ENCODE data around the gene ABCC2. TPM values are rescaled to one million over a fixed set of nuclear protein-coding genes. Genes with fewer than 3 reads are reported as not detected.

Gene ABCC2
- polyA plus RNA-seq, 1 donor from 2014 or later = 2.0 TPM

DNA sequence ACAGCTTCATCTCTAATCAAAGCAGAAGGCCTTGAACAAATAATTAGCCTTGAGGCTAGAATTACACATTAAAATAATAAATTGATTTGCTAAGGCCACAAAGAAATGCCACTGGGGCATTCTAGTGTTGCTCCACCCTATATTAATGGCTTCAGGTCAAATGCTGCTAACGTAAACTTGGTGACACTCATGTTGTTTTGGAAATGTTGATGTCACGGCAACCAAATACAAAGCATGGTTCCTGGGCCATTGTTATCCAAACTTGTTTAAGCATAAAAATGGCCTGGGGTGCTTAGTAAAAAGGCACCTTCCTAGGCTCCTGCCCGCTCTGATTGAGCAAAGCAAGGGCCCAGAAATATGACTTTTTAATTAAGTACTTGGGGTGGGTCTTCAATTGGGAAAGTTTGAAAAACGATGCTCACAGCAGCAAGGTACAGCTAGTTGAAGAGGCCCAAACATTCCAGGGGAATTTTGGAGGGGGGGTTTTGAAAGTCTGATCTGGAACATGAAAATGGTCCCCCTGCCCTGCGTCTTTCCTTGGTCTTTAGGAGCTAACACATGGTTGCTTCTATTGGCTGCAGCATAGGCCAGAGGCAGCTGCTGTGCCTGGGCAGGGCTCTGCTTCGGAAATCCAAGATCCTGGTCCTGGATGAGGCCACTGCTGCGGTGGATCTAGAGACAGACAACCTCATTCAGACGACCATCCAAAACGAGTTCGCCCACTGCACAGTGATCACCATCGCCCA, 67.8 kb downstream of the ABCC2 start:
- H3K9ac ChIP-seq (ENCODE audit: low read length) = no peak overlapping the region
- no peaks in the 10 kb centered on the region for H3K9me3 ChIP-seq (ENCODE audit: low read length)
- no peaks in the 10 kb centered on the region for H3K36me3 ChIP-seq (ENCODE audit: insufficient read depth, low read length)
- H3F3A ChIP-seq (ENCODE audit: insufficient read depth, low read length, poor library complexity, severe bottlenecking) = no peaks in the 10 kb centered on the region
- no peaks in the 10 kb centered on the region for H3K9me2 ChIP-seq (ENCODE audit: insufficient read depth, low read length)
- TF ChIP-seq, protein P1, sequence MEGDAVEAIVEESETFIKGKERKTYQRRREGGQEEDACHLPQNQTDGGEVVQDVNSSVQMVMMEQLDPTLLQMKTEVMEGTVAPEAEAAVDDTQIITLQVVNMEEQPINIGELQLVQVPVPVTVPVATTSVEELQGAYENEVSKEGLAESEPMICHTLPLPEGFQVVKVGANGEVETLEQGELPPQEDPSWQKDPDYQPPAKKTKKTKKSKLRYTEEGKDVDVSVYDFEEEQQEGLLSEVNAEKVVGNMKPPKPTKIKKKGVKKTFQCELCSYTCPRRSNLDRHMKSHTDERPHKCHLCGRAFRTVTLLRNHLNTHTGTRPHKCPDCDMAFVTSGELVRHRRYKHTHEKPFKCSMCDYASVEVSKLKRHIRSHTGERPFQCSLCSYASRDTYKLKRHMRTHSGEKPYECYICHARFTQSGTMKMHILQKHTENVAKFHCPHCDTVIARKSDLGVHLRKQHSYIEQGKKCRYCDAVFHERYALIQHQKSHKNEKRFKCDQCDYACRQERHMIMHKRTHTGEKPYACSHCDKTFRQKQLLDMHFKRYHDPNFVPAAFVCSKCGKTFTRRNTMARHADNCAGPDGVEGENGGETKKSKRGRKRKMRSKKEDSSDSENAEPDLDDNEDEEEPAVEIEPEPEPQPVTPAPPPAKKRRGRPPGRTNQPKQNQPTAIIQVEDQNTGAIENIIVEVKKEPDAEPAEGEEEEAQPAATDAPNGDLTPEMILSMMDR (IDR thresholded peaks at IDR 0.05; ENCODE audit: poor library complexity, severe bottlenecking) = no peak
- TF ChIP-seq MXI1 (conservative IDR thresholded peaks at IDR 0.05; ENCODE audit: poor library complexity, severe bottlenecking) (no peak), RAD21 (conservative IDR thresholded peaks at IDR 0.05) (no peak), EP300 (conservative IDR thresholded peaks at IDR 0.05; ENCODE audit: poor library complexity, severe bottlenecking) (no peak), POLR2AphosphoS5 (IDR thresholded peaks at IDR 0.05) (no peak), EZH2 (IDR thresholded peaks at IDR 0.05; ENCODE audit: borderline replicate concordance, insufficient read depth, low read length, poor library complexity, severe bottlenecking) (no peak), REST (IDR thresholded peaks at IDR 0.05; ENCODE audit: borderline replicate concordance) (no peak), TAF1 (IDR thresholded peaks at IDR 0.05; ENCODE audit: low read depth) (no peak), SMC3 (conservative IDR thresholded peaks at IDR 0.05; ENCODE audit: poor library complexity) (no peak)
- H3K27ac ChIP-seq (ENCODE audit: low read length) = no peak overlapping the region
- H3K79me2 ChIP-seq (replicated peaks; ENCODE audit: insufficient read depth, low read length) = no peaks in the 10 kb centered on the region
- no peak overlapping the region for H3K4me3 ChIP-seq (ENCODE audit: low read length)
- H4K20me1 ChIP-seq (ENCODE audit: insufficient read depth) = no peaks in the 10 kb centered on the region
- H3K4me2 ChIP-seq (ENCODE audit: low read length) = no peak overlapping the region
- no peaks in the 10 kb centered on the region for H3K27me3 ChIP-seq (ENCODE audit: insufficient read depth, low read depth, low read length)
- H2AFZ ChIP-seq (ENCODE audit: low read depth, low read length) = no peak overlapping the region

GRCh38 chr10:99850767-99851340, 68.4 kb downstream of the ABCC2 start:
- no peaks in the 10 kb centered on the region for H3K9me2 ChIP-seq (ENCODE audit: insufficient read depth, low read length)
- no peak overlapping the region for H3K4me3 ChIP-seq (ENCODE audit: low read length)
- H2AFZ ChIP-seq (ENCODE audit: low read depth, low read length) = no peak overlapping the region
- H3K9ac ChIP-seq (ENCODE audit: low read length) = no peak overlapping the region
- H3K36me3 ChIP-seq (ENCODE audit: insufficient read depth, low read length) = no peaks in the 10 kb centered on the region
- H3K4me2 ChIP-seq (ENCODE audit: low read length) = no peak overlapping the region
- H4K20me1 ChIP-seq (ENCODE audit: insufficient read depth) = no peaks in the 10 kb centered on the region
- no peaks in the 10 kb centered on the region for H3K9me3 ChIP-seq (ENCODE audit: low read length)
- TF ChIP-seq RAD21 (conservative IDR thresholded peaks at IDR 0.05) (no peak), EZH2 (IDR thresholded peaks at IDR 0.05; ENCODE audit: borderline replicate concordance, insufficient read depth, low read length, poor library complexity, severe bottlenecking) (no peak), SMC3 (conservative IDR thresholded peaks at IDR 0.05; ENCODE audit: poor library complexity) (no peak), TAF1 (IDR thresholded peaks at IDR 0.05; ENCODE audit: low read depth) (no peak), EP300 (conservative IDR thresholded peaks at IDR 0.05; ENCODE audit: poor library complexity, severe bottlenecking) (no peak), POLR2AphosphoS5 (IDR thresholded peaks at IDR 0.05) (no peak), REST (IDR thresholded peaks at IDR 0.05; ENCODE audit: borderline replicate concordance) (no peak), MXI1 (conservative IDR thresholded peaks at IDR 0.05; ENCODE audit: poor library complexity, severe bottlenecking) (no peak)
- TF ChIP-seq, protein P1 (IDR thresholded peaks at IDR 0.05; ENCODE audit: poor library complexity, severe bottlenecking) = no peak
- no peaks in the 10 kb centered on the region for H3F3A ChIP-seq (ENCODE audit: insufficient read depth, low read length, poor library complexity, severe bottlenecking)
- no peak overlapping the region for H3K27ac ChIP-seq (ENCODE audit: low read length)
- H3K79me2 ChIP-seq (replicated peaks; ENCODE audit: insufficient read depth, low read length) = no peaks in the 10 kb centered on the region
- no peaks in the 10 kb centered on the region for H3K27me3 ChIP-seq (ENCODE audit: insufficient read depth, low read depth, low read length)
